Upper lobe of left lung (tissue), 6 donors: ENCODE measurements around the gene MAP2K1. TPM values are rescaled to one million over a fixed set of nuclear protein-coding genes. Genes with fewer than 3 reads are reported as not detected.

Experiments
- ATAC-seq, 2 donors: fragments of 200-7000 bp; cut with Tn5 transposase; one replicate each; pipeline ENCODE4 v1.9.1; 2022; ENCODE audit warnings: mild to moderate bottlenecking in 2 of 2, moderate library complexity in 2 of 2; ENCODE audit not compliant: low FRiP score in 2 of 2
- DNase-seq, 2 donors: peaks; one replicate each; pipeline ENCODE4 v3.0.0-alpha.2; 2019 to 2020
- H3K27ac ChIP-seq, 4 donors: fragments of 200-600 bp; sonication (generic); one replicate each; pipeline ENCODE4 v1.5.1; 2016 to 2019
- H3K27me3 ChIP-seq, 4 donors: fragments of 200-600 bp; sonication (generic); one replicate each; pipeline ENCODE4 v1.5.1; 2017 to 2019
- H3K36me3 ChIP-seq, 4 donors: fragments of 200-600 bp; sonication (generic); one replicate each; pipeline ENCODE4 v1.5.1; 2016 to 2019
- H3K4me1 ChIP-seq, 4 donors: fragments of 200-600 bp; sonication (generic); one replicate each; pipeline ENCODE4 v1.5.1; 2018 to 2019
- H3K4me3 ChIP-seq, 4 donors: fragments of 200-600 bp; sonication (generic); one replicate each; pipeline ENCODE4 v1.5.1; 2017 to 2019; ENCODE audit warnings: mild to moderate bottlenecking in 2 of 4, moderate library complexity in 1 of 4
- H3K9me3 ChIP-seq, 4 donors: fragments of 200-600 bp; sonication (generic); one replicate each; pipeline ENCODE4 v1.5.1; 2018 to 2019
- EP300 ChIP-seq, 4 donors: sonication (generic); formaldehyde crosslinking; IDR thresholded peaks; one replicate each; pipeline ENCODE4 v1.5.1; 2017; ENCODE audit warnings: antibody characterized with exemption in 4 of 4, control low read depth in 2 of 4
- POLR2A ChIP-seq, 4 donors: fragments of 450-650 bp; IDR thresholded peaks; one replicate each; pipeline ENCODE4 v1.5.1; 2016 to 2017; ENCODE audit warnings: antibody characterized with exemption in 4 of 4, mild to moderate bottlenecking in 2 of 4
- POLR2AphosphoS5 ChIP-seq, 2 donors: sonication (generic); formaldehyde crosslinking; IDR thresholded peaks; one replicate each; pipeline ENCODE4 v1.5.1; 2017; ENCODE audit warnings: antibody characterized with exemption in 2 of 2
- WGBS, 2 donors: methylation state at CpG; one replicate each; pipeline ENCODE4 v1.1.5; 2017 to 2018; 5-methylcytosine and 5-hydroxymethylcytosine counted together
- total RNA-seq, 6 donors: library from RNA; depleted of rRNA in 4 of 6; stranded (reverse); fragments of >200 nt in 4 of 6; gene quantifications; one replicate each; pipeline versions ENCODE4 v1.1.0 to v1.2.1, GENCODE V29; 2016 to 2021
- TF ChIP-seq, protein P1 (sequence below), 6 experiments: fragments of 450-650 bp in 4 of 6; fragments of 200-600 bp in 2 of 6; sonication (generic) in 2 of 6; IDR thresholded peaks; one replicate each; pipeline ENCODE4 v1.5.1; 2016 to 2019; ENCODE audit warnings: antibody characterized with exemption in 6 of 6
- donor health status: DM: no; HTN: no; CAD: no; lungs with moderate emphysema.
- donor health status: DM: no; HTN: yes; CAD: no; lungs with severe emphysema.

The MAP2K1 gene
- total RNA-seq, 6 donors from 2014 or later: 38.5 to 80.3 (median 62.4) TPM

DNA sequence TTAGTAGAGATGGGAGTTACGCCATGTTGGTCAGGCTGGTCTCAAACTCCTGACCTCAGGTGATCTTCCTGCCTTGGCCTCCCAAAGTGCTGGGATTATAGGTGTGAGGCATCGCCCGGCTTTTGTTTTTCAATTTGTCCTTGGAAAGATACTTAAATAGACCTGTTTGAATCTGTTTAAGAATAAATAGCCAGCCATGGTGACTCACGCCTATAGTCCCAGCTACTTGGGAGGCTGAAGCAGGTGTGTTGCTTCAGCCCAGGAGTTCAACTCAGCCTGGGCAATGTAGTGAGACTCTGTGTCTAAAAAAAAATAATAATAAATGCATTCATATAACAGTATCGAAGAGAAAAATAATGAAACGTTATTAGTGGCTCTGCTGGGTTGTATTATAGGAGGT lies 93.6 kb downstream of the MAP2K1 start:
- DNase-seq (no peak), ATAC-seq (no peak)
- Histone ChIP-seq H3K36me3 (peaks cover 2 to 31% (median 11%) of the 10 kb centered on the region in 4 donors), H3K9me3 (no peaks in the 10 kb centered on the region), H3K4me3 (no peak overlapping the region), H3K4me1 (peaks cover 0 to 10% (median 6%) of the 10 kb centered on the region in 4 donors), H3K27me3 (no peaks in the 10 kb centered on the region), H3K27ac (no peak overlapping the region)
- WGBS, 2 donors: 98 to 99% methylated on average over 6 of the region's 6 CpGs
- TF ChIP-seq POLR2A (IDR thresholded peaks at IDR 0.05) (no peak), EP300 (IDR thresholded peaks at IDR 0.05) (no peak), POLR2AphosphoS5 (IDR thresholded peaks at IDR 0.05) (no peak)
- TF ChIP-seq, protein P1, sequence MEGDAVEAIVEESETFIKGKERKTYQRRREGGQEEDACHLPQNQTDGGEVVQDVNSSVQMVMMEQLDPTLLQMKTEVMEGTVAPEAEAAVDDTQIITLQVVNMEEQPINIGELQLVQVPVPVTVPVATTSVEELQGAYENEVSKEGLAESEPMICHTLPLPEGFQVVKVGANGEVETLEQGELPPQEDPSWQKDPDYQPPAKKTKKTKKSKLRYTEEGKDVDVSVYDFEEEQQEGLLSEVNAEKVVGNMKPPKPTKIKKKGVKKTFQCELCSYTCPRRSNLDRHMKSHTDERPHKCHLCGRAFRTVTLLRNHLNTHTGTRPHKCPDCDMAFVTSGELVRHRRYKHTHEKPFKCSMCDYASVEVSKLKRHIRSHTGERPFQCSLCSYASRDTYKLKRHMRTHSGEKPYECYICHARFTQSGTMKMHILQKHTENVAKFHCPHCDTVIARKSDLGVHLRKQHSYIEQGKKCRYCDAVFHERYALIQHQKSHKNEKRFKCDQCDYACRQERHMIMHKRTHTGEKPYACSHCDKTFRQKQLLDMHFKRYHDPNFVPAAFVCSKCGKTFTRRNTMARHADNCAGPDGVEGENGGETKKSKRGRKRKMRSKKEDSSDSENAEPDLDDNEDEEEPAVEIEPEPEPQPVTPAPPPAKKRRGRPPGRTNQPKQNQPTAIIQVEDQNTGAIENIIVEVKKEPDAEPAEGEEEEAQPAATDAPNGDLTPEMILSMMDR (IDR thresholded peaks at IDR 0.05): no peak

DNA sequence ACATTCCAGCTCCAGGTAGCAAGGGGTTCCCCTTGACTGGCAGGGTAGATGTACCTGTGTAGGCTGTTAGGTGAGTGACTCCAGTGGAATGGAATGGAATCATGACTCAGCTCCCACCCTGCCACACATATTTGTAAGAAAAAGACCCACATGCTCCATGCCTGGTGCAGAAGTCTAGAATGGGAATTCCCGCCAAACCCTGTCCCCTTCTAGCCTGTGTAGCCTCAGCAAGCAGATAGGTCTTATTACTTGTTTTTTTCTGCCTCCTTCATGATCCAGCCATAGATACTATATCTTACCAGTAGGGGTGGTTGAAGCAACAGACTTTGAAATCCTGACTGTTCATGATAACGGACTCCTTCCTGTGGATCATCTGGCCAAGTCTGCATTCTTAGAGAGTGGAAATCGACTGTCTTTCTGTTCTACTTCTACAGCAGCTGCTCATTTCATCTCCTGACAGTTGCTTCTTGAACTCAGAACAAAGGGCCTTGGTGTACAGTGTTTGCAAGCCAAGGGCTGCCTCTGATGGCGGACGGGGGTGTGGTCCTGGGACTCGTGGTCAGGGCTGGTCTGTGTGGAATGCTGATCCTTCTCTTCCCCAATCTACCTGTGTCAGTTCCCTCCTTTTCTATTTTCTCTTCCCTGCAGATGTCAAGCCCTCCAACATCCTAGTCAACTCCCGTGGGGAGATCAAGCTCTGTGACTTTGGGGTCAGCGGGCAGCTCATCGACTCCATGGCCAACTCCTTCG lies 94.6 kb downstream of the MAP2K1 start:
- no peaks in the 10 kb centered on the region for H3K9me3 ChIP-seq
- WGBS, 2 donors: 93 to 95% methylated on average over 10 of the region's 10 CpGs
- no peaks in the 10 kb centered on the region for H3K27me3 ChIP-seq
- H3K36me3 ChIP-seq: peaks cover 4 to 41% (median 15%) of the 10 kb centered on the region in 4 donors
- no peak for TF ChIP-seq EP300 (IDR thresholded peaks at IDR 0.05)
- no peak for TF ChIP-seq POLR2AphosphoS5 (IDR thresholded peaks at IDR 0.05)
- no peak for TF ChIP-seq POLR2A (IDR thresholded peaks at IDR 0.05)
- TF ChIP-seq, protein P1 (IDR thresholded peaks at IDR 0.05): no peak
- H3K27ac ChIP-seq: no peak overlapping the region
- ATAC-seq: no peak
- H3K4me1 ChIP-seq: peaks cover 0 to 10% (median 6%) of the 10 kb centered on the region in 4 donors
- no peak overlapping the region for H3K4me3 ChIP-seq
- no peak for DNase-seq

DNA sequence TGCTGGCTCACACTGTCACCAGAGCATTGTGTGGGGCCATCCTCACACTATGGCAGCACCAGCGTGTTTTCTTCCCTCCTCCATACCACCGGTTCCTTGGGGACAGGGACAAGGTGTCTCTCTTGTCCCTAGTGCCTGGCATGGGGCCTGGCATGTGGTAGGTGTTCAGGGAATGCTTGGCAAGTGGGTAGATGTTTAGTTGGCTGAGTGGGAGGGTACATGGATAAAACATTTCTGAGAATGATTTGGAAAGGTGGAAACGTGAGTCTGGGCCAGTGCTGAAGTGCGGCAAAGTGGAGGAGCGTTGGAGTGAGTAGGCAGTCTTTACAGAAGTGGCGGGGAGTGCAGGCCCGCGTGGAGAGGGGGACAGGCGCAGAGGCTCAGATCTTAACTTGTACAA lies 95.8 kb downstream of the MAP2K1 start:
- 71 to 82% methylated on average over 9 of the region's 9 CpGs for WGBS, 2 donors
- ATAC-seq: peak; percentile 16 to 41
- TF ChIP-seq, protein P1 (IDR thresholded peaks at IDR 0.05): no peak
- H3K27me3 ChIP-seq: no peaks in the 10 kb centered on the region
- H3K36me3 ChIP-seq: peaks cover 5 to 51% (median 19%) of the 10 kb centered on the region in 4 donors
- no peak overlapping the region for H3K4me3 ChIP-seq
- DNase-seq: peak; percentile 26 to 42
- no peaks in the 10 kb centered on the region for H3K9me3 ChIP-seq
- peak overlapping the region in 2 of 4 donors; percentile 24 to 46 for H3K27ac ChIP-seq
- peaks cover 0 to 10% (median 6%) of the 10 kb centered on the region in 4 donors for H3K4me1 ChIP-seq

DNA sequence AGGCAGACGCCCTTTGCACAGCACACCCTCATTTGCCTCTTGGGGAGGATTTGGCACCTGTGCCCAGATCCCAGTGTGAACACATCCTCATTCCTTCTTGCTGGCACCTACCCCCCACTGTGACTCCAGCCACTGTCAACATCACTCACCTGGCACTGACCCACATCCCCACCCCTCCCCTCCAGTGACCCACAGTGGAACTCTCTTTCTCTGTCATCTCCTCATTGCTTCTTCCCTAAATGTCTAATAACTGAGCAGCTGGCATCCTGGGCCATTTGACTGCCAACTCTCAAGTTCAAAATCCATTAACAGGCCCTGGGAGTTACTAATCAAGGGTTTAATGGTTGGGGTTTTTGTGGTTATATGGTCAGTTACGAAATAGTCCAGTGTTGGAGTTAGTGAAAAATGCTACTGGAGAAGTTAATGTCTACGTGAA lies 96.4 kb downstream of the MAP2K1 start:
- TF ChIP-seq POLR2AphosphoS5 (IDR thresholded peaks at IDR 0.05) (no peak), EP300 (IDR thresholded peaks at IDR 0.05) (no peak), POLR2A (IDR thresholded peaks at IDR 0.05) (no peak)
- TF ChIP-seq, protein P1 (IDR thresholded peaks at IDR 0.05): no peak
- ATAC-seq (peak; percentile 47 to 70), DNase-seq (peak in 1 of 2 donors; percentile 55)
- Histone ChIP-seq H3K36me3 (peaks cover 5 to 57% (median 25%) of the 10 kb centered on the region in 4 donors), H3K4me3 (no peak overlapping the region), H3K27me3 (no peaks in the 10 kb centered on the region), H3K9me3 (no peaks in the 10 kb centered on the region), H3K27ac (peak overlapping the region in 2 of 4 donors; percentile 14 to 46), H3K4me1 (peaks cover 0 to 10% (median 6%) of the 10 kb centered on the region in 4 donors)
- WGBS, 2 donors: 64 to 71% methylated on average over 3 of the region's 3 CpGs
